ENCODE results near the gene LRRC75A. TPM values are rescaled to one million over a fixed set of nuclear protein-coding genes. Genes with fewer than 3 reads are reported as not detected.
"Not testable (repeated sequence)": the region's sequence is repeated elsewhere in the genome, so short reads cannot be mapped to it uniquely, and the experiment has no call there.

The LRRC75A gene
- total RNA-seq, 1 experiment from 2014 or later: 0.39 TPM

DNA sequence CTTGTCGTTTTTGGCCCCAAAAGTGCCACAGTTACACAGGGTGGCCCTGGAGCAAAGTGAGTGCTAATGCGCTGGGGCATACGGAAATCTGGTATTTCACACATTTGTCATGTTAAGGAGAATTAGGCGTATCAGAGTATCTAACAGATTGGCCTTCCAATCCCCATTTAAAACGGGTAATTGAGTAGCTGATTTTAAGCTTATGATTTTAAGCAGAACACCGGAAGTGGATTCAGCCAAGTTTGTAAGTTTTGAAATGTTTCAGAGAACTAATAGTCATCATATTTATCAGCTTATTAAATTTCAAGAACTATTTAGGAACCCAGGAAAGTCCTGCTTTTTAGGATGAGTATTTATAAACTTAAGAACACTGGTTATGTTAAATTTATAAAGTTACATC lies 19.5 kb downstream of the LRRC75A start:
- DNase-seq (ENCODE audit: low spot score): no peak

DNA sequence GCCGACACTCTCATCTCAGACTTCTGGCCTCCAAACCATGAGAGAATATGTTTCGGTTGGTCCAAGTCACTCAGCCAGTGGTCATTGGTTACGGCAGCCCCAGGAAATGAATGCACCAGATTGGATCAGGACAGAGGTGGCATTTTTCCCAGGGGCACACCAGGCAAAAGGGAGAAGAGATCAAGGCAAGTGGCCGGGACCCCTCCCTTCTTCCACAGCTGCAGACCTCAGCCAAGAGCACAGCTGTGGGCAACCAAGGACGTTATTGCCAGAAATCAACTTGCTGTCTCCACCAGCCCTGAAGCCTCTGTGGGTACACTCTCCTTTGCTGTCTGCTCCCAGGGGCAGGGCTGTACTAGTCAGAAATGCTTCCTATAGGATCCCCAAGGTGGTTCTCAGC lies 20.7 kb downstream of the LRRC75A start:
- DNase-seq (ENCODE audit: low spot score): no peak

DNA sequence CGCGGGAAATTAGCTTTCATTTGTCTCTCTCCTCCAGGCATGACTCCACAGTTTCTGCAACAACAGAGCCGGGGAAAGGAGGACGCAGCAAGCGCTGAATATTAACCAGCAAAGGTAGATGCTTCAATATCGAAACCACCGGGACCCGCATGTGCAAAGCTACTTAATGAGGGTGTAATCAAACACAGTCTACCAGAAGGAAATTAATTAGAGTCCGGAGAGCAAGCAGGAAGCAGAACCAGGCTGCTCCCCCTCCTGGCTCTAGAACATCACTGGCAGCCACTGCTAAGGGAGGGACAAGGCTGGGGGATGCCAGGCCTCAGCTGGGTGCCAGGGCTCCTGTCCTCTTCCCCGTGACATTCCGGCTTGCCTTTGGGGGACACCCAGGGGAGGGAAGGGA lies 21.7 kb downstream of the LRRC75A start:
- DNase-seq (ENCODE audit: low spot score): no peak

DNA sequence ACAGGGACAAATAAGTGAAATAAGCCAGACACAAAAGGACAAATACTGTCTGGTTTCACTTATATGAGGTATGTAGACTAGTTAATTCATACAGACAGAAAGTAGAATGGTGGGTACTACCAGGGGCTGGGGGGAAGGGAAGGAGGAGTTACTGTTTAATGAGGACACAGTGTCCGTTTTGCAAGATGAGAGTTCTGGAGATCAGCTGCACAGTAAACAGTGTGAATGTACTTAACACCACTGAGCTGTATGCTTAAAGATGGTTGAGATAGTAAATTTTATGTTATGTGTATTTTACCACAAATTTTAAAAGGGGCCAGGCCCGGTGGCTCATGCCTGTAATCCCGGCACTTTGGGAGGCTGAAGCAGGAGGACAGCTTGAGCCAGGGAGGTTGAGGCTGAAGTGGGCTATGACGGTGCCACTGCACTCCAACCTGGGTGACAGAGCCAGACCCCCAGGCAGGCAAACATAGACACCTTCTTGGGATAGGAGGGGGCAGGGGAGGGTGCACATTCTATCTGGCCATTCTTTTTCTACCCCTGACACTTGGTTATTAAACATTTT lies 23.5 kb downstream of the LRRC75A start:
- DNase-seq (ENCODE audit: low spot score): no peak

DNA sequence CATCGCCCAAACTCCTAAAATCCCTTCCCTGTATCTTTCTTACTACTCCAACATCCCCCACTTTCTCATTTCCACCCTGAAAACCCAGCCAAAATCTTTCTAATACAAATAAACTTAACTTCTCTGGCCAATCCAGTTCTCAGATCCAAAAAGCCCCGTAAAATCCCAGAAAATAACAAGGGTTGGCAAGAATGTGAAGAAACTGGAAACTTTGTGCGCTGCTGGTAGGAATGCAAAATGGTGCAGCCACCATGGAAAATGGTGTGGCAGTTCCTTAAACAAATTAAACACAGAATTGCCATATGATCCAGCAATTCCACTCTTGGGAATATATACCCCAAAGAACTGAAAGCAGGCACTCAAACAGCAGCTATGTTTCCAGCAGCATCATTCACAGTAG lies 24.1 kb downstream of the LRRC75A start:
- no peak for DNase-seq (ENCODE audit: low spot score)

DNA sequence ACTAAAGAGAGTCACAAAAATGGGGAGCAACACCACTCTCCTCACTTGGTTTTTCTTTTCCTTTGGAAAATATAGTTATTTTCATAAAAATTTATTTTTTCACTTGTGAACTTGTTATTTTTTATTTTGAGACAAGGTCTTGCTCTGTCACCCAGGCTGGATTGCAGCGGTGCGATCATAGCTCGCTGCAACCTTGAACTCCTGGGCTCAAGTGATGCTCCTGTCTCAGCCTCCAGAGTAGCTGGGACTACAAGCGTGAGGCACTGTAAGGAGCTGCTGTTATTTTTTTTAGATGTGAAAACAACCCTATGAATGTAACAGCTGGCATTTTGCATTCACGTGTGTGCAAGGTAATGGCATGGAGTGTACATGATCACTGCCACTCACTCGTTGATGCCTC lies 24.9 kb downstream of the LRRC75A start:
- no peak for DNase-seq (ENCODE audit: low spot score)

DNA sequence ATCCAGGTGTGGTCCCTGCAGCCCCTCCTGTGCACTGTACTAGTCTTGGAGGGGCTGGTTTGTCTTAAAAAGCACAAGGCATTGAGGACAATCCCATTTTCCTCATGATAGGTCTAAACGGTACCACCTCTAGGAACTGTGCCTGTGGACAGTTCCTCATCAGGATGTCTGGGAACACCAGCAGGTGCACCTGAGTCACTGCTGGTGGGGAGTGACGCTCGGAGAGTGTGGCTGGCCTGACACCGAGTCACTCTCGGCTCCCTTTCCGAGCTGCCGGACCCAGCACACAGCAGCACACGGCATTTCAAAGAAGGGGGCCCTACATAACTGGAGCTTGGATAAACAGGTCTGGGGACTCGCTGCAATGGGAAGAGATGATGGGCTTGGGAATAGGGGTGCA lies 25.6 kb downstream of the LRRC75A start:
- DNase-seq (ENCODE audit: low spot score): no peak

DNA sequence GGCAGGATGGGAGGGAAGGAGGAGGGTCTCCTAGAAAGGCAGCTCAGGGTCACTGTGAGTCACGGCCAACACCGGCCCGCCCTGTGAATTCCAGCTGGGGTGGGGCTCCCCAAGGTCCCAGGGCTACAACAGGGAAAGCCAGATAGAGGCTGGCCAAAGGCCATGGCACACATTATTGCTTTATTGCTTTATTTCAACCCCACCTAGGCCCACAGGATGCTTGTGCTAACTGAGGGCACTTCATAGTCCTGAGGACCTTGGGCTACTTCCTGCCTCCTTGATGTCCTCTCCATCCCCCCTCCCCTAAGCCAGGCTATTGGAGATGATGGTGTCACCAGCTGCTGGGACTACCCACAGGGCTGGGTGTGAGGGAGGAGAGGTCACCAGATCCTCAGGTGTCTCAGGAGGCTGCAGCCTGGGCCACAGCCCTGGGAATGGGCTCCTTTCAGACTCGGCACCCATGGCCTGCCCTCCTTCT lies 26.1 kb downstream of the LRRC75A start:
- no peak for DNase-seq (ENCODE audit: low spot score)

DNA sequence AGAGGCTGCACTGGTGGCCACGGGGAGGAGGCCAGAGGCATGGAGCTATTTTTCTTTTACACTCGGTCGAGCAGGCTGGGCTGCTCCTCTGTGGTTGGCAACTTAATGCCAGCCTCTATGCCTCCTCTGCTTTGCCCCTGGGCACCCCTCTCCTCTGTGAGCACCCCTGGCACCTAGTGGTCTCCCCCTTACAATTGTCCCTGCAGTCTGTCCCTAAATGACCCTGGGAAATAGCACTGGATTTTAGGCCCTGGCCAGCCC lies 27.0 kb downstream of the LRRC75A start:
- DNase-seq (ENCODE audit: low spot score): no peak

DNA sequence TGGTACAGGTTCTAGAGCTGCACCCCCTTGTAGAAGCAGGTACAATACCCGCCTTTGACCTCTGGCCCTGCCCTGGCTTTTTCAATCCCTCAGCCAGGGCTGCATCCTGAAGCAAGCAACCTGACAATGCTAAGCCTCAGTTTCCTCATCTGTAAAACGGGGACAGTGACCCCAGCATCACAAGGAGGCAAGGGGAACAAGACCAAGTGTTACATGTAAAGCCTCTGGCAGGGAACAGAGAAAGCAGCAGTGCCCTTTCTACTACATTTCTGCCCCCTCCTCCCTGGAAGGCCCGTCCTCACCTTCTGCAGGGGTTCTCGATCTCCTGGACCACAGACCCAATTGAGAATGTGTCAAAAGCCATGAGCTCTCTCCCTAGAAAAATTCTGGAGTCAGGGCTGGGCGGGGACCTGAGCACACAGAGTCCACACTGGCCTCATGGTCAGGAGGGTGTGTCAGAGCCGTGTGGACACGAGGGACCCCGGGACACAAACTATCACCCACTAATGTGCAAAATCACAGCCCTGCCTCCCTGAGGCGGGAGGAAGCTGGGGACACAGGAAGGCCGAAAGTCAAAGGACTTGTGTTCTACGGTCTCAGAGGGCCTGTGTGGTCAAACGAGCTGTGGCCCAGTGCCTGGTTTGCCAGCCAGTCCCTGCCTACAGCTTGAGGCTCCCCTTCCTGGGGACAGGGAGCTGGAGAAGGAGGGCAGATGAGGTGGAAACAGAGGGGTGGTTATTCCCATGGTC lies 27.5 kb downstream of the LRRC75A start:
- no peak for DNase-seq (ENCODE audit: low spot score)

DNA sequence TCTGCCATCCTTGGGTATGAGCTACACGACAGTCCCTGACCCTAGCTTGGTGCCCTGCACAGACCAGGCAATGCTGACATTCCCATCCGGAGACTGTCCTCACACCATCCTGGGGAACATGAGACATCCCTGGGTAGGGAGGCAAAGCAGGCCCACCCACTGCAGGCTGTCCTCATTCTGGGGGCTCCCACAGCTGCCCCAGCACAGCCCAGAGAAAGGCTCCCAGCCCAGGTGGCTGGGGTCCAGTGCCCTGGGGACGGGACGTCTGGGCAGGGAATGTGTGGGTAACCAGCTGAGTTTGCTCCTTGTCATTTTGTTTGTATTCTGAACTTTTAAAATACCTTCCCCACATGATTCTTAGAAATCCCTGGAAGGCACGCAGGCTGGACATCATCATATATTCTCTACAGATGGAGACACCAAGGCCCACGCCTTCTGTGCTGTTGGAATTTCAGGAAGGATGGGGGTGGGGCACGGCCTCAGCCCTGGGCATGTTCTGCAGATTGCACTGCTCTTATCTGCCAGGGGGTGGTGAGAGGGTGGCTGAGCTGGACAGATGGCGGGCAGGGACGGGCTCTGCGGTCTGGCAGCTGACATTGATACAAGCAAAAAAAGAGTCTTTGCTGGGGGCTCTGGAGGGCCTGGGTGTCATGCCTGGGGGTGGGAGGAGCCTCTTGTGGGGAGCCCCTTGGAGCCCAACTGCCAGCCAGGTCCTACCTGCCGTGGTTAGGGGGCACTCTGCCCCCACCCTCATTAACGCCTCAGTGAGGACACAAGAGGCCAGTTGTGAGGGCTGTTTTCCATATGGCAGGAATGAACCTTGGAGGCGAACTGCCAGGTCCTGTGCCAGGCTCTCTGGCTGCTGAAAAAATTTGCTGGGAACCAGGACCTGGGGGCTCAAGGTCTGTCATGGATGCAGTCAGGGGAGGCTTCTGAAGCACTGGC lies 28.4 kb downstream of the LRRC75A start:
- peak; percentile 78 for DNase-seq (ENCODE audit: low spot score)

DNA sequence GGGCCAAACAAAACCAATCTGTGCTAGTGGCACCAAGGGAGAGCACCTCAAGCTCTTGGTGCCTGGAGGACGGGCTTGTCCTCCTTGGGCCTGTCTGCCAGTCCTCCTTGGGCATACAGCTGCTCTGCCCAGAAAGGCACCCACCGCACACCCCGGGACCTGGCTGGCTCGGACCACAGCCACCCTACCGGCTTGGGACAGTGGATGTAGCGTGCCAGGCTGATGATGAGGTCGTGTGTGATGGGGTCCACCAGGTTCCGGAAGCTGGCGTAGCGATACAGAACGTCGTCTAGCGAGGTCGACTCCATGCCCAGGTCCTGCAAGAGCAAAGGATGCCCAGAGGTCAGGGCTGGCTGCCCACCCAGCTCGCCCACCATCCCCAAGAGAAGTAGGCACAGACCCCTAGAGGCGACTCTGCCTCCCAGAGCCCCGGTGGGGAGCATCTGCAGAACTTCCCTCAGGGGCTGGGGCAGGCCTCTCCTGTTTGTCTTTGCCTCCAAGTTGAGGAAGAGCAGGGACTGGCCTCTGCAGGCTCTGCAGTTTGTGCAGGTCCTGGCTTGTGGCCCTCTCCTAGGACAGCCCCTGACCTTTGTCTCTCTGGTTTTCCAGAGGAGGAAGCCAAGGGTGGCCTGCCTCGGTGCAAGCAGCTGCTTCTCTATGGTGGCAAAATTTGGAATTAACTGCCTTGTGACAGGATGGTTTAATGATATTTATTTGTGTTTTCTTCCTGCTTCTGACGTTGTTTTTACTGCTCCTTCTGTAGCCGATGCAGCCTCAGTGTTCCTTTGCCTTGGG lies 29.7 kb downstream of the LRRC75A start:
- no peak for DNase-seq (ENCODE audit: low spot score)

DNA sequence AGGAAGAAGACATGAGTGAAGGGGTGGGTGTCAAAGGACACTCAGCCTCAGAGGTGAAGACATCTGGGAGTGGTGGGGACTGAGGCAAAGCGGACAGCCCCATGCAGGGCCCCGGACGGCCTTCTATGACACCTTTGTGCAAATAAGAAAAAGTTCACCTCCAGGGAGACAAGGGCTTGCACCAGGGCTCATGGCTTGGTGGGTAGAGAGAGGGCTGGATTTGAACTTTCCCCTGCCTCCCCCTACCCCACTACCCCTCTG lies 30.5 kb downstream of the LRRC75A start:
- DNase-seq (ENCODE audit: low spot score): no peak

DNA sequence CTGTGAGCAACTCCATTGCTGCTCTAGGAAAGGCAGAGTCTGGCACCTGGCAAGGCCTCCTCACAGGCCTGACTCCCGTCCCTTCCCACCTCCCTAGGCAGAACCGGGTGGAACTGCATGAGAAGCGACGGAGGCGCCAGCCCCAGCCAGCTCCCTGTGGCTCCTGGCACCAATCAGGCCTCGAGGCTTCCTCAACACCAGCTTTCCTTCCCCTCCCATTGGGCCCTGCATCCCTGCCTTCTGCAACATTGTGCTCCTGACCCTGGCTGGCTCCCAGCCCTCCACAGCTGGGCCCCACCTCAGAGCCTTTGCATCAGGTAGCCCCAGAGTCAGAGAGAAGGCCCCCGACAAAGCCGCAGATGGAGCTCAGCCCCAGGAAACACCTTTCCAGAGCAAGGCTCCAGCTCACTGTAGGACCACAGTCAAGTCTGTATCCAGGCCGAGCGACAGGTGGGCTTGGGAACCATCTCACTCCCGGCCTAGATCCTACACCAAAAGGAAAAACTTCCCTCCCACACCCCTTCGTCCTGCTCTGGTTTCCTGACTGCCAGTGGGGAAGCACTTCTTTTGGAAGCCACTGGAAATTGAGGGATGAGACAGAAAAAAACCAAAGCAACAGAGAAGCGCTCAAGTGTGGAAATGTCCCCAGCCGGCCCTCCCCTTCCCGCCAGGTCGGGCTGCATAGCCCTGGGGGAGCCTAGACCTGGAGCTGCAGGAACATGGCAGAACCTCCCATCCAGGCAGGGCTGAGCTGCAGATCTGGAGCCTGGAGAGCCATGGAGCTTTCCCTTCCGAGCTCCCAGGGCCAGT lies 31.0 kb downstream of the LRRC75A start:
- no peak for DNase-seq (ENCODE audit: low spot score)

DNA sequence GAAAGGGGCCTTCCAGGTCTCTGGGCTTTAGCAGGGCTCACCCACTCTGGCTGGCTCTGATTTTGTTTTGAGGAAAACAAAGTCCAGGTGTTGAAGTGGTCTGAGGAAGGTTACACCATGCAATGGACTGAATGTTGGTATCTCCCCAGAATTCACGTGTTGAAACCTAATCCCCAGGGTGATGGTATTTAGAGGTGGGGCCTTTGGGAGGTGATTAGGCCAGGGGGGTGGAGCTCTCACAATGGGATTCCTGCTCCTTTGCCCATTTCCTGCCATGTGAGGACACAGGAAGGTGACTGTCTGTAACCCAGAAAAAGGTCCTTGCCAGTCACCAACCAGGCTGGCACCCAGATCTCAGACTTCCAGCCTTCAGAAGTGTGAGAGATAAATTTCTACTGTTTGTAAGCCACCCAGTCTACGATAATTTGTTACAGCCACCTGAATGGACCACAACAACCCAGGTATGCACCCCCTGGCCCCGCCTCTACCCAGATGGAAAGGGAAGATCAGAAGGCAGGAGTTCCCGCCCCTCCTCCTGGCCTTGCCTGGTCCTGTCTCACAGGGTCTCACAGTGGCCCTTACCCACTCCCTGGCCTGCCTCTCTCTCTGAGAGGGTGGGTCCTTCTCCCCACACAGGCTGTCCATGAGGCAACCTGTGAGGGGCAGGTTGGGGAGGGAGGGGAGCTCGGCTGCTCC lies 32.0 kb downstream of the LRRC75A start:
- no peak for DNase-seq (ENCODE audit: low spot score)

DNA sequence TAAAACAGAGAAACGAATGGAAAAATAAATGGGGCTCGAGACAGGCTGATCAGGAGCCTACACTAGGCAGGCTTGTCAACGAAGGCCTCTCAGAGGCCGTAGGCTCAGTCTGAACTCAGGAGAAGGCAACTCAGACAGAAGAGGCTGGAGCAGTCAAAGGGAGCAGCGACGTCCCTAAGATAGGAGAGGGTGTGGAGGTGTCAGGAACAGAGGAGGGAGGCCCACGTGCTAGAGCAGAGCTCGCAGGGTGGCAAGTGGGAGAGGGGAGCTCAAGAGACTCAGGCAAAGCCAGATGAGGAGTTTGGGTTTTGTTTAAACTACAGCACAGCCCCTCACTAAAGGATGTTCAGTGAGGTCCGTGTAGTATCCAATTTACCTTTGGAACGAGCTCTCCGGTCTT lies 32.7 kb downstream of the LRRC75A start:
- no peak for DNase-seq (ENCODE audit: low spot score)

DNA sequence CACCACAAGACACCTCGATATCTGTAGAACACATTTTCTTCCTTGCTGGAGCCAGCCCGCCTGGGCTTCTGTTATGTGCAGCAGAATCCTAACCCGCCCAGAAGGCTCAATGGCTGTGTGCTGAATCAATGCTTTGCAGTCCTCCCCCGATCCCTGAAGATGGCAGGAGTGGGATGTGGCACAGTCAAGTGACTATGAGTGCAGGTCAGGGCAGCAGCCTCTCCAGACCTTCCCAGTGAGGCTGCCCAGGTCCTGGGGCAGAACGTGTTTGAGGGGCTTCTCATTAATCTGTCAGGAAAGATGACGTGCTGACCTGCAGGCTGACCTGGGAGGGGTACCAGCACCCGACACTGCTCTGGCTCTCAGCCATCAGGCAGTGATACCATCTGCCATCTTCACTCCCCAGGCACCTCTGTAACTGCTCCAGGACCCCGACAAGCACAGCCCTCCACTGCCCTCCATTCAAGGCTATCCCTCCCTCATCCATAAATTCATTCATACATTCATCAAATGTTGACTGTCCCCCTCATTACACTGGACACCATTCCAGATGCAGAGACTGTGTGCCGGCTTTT lies 35.2 kb downstream of the LRRC75A start:
- no peak for DNase-seq (ENCODE audit: low spot score)

DNA sequence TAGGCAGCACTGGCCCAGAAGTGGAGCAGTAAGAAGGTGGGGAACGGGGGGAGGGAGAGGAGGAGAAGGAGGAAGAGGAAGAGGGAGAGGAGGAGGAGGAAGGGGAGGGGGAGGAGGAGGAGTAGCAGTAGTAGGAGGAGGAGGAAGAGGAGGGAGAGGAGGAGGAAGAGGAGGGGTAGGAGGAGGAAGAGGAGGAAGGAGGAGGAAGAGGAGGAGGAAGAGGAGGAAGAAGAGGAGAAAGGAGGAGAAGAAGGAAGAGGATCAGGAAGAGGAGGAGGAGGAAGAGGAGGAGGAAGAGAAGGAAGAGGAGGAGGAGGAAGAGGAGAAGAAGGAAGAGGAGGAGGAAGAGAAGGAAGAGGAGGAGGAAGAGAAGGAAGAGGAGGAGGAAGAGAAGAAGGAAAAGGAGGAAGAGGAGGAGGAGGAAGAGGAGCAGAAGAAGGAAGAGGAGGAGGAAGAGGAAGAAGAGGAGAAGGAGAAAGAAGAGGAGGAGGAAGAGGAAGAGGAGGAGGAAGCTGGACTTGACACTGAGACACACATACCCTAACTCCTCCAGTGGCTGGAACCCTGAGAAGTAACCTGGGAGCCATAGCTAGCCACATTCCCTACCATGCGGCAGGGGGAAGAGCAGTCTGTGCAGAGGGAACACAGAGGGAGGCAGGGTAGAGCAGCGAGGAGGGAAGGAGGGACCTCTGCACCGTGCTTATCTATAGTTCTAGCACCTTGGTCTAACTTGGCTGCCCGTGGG lies 35.8 kb downstream of the LRRC75A start:
- DNase-seq (ENCODE audit: low spot score): no peak

DNA sequence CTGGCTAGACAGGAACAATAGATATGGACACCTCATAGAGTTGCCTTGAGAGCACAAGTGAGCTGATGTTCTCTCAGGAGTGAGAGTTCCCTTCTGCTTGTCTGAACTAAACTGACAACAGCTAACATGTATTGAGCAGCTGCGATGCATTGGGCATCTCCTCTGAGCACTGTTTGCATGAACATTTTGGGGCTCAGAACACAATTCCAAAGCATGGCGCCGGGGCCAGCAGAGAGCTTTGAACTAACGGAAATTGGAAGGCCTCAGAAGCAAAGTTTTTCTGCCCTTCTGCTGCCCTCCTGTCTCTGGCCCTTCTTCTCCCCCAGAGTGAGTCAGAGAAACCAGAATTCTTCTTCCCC lies 38.5 kb downstream of the LRRC75A start:
- no peak for DNase-seq (ENCODE audit: low spot score)

DNA sequence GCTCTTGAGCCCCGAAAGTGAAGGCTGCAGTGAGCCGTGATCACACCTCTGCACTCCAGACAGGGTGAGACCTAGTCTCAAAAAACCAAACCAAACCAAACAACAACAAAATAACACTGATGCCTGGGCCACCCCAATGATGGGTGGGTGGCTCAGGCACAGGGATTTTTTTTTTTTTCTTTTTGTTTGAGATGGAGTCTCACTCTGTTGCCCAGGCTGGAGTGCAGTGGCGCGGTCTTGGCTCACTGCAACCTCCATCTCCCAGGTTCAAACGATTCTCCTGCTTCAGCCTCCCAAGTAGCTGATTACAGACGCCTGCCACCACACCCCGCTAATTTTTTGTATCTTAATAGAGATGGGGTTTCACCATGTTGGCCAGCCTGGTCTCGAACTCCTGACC lies 39.7 kb downstream of the LRRC75A start:
- DNase-seq (ENCODE audit: low spot score): not testable (repeated sequence)
